HG03520 (cell line): ENCODE data around the gene CGNL1.

Experiments used
- ATAC-seq: cut with Tn5 transposase; IDR thresholded peaks from one replicate; pipeline ENCODE4 v1.9.1; 2021; ENCODE audit warnings: mild to moderate bottlenecking, moderate library complexity; ENCODE audit not compliant: unreplicated experiment

The CGNL1 gene

DNA sequence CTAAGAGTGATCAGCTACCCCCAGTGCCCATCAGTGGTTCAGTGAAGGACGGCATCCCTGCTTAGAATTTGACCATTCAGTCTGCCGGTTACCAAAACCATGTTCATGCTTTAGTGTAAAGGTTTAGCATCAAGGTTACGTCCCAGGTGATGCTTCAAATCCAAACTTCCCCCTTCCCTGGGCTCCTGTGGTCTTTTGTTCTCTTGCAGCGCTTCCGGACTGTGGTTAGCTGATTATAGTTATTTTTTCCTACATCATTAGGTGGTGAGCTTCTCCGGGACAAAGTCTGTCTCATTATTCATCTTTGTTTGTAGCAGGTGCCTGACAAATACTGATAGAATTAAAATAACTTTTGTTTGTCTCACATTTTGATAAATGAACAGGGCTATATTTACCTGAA, 187.1 kb downstream of the CGNL1 start:
- ATAC-seq, result no peak

DNA sequence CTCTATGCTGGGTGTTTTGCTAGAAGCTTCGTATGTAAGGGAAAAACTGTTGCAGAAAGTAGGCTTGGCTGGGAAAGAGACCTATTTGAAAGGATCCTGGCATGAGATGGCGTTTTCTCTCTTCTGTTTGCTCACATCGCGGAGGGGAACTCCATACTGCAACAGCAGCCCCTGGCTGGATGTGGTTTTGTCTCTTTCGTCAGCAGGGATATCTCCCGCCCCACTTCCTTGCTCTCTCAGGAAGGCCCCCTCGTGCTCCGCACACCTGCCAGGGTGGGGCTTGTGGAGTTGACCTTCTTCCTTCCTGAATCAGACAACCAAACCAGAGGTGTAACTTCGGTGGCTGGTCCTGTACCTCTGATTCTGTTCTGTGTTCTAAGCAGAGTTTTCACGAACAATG, 189.0 kb downstream of the CGNL1 start:
- ATAC-seq, result no peak

DNA sequence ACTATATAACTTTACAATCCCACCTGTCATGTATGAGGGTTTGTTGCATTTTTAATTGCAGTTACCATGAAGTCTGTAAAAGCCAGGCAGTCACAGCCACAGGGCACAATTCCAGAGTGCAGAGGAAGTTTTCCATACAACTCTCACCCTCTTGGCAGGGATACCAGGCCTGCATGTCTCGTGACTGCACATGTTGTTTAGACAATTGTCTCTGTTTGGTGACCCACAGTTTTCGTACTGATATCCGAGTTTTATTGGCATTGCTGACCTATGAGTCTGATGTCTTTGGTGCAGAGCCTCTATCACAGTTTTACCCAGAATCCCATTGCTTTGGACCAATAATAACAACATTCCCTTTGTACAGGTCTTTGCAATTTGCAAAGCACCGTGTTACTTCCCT, 190.5 kb downstream of the CGNL1 start:
- no peak for ATAC-seq

DNA sequence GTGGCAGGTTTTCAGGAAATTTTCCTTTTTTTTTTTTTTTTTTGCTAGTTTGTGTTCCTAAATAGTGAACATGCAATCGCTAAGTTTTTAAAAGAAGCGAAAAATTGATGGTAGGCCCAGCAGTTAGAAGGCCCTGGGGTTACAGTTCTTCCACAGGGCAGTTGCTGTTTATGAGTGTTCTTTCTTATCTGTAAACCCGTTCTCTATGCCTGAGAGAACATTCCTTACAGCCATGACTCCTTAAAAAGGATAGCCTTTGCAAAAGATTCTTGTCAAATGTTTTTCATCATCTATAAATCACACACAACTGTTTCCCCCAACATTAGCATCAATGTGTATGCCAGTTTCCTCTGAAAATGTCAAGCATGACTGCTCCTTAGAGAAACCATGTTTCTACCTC, 191.6 kb downstream of the CGNL1 start:
- no peak for ATAC-seq

DNA sequence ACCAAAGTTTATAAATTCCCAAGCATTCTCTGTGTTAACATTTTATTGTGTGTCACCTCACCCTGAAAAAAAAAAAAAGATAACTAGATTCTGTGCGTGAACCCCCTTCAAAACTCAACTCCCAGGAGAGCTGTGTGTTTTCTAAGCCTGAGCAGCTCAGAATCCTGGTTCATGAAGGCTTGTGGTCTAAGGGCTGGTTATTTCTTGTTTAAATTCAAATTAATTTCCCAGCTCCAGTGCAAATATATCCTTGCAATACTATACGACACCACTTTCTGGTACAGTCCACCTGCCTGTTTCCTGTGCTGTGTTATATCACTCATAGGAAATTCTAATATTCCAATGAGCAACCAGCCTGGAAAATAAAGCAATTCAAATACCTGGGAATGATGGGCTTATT, 192.0 kb downstream of the CGNL1 start:
- no peak for ATAC-seq

DNA sequence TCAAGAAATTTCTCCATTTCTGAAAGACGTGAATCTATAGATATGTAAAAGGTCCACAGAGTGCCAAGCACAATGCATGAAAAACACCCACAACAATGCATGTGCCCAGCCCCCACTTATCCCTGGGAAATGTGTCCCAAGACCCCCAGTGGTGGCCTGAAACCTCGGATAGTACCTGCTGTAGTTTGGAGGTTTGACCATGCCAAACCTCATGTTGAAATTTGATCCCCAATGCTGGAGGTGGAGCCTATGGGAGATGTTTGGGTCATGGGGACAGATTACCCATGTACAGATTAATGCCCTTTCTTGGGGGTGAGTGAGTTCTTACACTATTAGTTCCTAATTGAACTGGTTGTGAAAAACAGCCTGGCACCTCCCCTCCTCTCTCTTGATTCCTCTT, 194.0 kb downstream of the CGNL1 start:
- ATAC-seq, result no peak

DNA sequence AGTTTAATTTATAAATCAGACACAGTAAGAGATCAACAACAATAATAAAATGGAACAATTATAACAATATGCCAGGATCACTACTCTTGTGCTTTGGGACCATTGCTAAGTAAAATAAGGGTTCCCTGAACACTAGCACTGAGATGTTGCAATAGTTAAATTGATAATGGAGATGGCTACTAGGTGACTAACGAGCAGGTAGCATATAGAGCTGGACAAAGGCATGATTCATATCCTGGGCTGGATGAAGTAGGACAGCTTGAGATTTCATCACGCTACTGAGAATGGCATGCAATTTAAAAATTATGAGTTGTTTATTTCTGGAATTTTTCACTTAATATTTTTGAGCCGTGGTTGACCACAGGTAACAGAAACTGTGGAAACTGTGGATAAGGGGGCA, 194.7 kb downstream of the CGNL1 start:
- ATAC-seq, result no peak

DNA sequence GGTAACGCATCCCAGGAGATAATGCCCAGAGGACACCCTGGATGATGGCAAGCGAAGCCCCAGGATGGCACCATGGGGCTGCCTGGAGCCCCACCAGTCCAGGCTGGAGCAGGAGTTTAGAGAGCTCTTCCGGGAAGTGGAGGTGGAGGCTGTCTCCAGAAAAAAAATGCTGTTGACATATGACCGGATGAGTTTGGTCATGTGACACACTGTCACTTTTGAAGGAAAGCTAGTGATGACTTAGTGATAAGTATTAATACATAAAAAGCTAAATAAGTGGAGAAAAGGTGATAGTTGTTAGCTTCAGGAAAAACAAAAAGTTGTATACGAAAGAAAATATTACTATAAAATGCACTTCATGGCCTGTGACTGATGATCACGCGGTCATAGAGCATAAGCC, 195.4 kb downstream of the CGNL1 start:
- ATAC-seq, result no peak

DNA sequence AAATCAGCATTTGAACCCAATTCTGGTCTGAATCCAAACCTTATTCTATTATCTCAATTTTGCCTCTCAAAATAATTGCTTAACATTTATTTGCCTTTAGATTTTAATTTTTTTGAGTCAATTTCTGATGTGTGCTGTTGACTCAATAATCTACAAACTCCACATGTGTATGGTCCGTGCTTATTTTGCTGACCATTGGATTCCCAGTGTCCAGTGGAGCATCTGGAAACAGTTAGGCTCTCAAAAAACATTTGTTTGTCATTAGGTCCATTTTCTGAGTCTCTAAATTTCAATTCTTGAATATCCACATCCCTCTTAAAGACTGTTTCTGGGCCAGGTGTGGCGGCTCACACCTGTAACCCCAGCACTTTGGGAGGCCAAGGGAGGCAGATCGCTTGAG, 196.2 kb downstream of the CGNL1 start:
- ATAC-seq, result no peak

DNA sequence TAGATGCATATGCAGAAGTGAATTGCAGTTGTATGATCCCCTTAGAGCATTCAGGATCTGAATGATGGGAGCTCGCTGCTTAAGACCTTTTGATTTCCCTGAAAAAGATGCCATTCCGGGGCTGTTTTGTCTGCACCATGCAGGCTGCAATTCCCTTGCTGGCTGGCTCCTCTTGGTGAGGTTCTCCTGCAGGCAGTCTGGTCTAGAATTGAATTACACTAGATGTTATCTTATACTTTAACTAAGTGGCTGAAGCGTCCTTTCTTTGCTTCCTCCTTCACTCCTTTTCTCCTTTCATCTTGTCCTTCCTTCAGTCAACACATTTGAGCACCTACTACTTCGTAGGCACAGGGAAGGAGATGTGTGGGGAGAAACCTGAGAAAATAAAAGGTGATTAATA, 196.8 kb downstream of the CGNL1 start:
- no peak for ATAC-seq

DNA sequence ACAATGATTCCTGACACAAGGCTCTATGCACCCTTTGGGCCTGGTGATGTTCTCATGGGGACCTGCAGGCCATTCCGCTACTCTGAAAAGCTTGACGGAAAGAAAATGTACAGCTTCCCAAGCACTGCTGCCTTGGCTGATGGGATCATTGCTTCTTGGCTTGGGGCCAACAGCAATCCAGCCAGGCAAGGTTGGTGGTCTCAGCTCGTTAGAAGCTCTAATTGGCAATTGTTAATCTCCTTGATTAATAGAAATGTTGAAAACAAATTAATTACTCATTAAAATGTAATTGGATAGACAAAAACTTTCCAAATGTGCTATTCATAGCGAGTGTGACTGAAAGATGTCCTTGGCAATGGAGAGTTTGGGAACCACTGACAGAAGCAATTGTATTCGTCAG, 199.1 kb downstream of the CGNL1 start:
- no peak for ATAC-seq

DNA sequence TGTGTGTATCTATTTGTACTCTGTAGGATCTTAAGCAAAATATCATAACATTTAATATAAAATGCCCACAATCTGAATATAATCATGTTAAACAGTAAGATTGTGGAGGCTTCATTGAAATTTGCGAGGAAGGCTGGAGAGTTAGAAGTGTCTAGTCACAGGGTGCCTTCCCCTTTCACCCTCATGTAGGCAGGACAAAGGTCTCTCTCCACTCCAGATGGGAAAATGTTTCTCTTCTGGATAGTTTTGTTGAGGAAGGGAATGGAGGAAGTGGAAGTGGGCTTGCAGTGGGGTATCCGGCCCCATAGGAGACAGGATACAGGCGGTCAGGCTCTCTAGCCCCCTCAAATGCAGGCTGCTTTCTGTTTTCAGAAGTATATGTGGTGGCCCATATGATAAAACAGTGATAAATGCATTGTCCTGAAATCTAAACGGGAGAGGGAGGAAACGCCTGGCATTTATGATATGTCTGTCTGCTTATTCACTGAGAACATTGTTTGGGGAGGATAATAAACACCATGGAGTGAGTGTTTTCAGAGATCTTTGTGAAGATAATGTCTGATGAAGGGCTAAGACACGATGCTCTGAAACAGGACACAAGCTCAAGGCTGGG, 202.1 kb downstream of the CGNL1 start:
- ATAC-seq, result no peak

DNA sequence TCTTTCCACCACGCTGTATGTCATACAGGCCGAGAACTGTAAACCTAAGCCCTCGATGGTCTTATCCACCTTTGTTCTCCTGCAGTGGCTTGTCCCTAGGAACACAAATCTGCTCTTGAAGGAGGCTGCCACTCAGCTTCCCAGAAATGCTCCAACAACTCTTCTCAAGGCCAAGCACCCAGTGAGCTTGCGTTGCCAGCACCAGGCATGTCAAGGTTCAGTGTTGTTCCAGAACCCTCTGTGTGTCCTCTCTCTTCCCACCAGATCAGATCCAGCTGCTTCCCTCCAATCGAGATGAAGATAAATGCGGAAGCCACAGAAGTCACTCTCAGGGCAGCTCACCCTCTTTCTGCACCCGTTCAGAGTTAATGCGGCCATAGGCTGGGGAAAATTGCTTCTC, 204.1 kb downstream of the CGNL1 start:
- no peak for ATAC-seq

DNA sequence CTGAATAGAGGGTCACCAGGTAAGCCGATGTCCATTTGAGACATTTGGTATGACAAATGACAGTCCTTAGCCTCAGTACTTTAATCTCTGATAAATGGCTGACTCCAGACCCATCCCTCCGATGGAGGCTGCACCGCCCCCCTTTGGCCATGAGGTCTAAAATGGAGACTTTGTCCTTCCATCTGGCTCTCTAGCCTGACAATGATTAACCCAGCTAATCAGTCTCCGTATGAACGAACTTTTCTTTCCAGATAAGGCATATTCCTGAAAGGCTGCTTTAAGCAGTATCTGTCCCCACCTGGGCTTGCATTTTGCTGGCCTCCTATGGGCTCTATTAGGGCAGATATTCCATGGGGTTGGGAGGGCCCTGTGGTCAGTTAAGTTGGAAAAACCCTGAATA, 204.6 kb downstream of the CGNL1 start:
- no peak for ATAC-seq

DNA sequence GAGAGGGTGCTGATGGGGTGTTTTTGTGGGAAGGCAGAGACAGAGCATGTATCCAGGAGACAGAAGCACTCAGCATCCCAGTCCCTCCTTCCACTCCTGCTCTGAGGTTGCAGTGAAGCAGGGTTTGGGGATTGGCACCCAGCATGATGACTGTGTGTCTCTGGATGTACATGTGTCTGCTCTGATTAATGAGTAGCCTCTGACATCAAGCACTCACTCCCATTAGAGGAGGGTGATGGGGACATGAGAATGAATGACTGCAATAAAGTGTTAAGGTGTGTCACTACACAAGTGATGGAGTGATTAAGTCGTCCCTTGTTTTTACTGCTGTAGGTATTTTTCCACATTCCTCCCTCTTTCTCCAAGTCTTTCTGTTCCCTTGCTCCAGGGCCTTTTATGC, 205.8 kb downstream of the CGNL1 start:
- no peak for ATAC-seq

DNA sequence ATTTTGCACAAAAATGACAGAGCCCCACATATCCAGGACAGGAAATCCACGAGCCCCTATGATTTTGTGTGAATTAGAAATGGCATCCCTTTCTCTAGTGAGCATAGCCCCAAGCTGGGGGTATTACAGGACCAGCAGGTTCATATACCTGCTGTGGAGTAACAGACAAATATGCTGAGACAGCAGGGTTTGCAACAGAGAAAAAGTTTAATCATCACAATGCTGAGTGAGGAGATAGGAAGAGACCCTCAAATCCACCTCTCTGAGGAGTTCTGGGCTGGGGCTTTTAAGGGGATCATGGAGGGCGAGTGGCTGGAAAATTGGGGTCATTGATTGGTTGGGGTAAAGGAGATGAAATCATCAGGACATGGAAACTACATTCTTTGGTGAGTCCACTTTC, 207.0 kb downstream of the CGNL1 start:
- no peak for ATAC-seq

DNA sequence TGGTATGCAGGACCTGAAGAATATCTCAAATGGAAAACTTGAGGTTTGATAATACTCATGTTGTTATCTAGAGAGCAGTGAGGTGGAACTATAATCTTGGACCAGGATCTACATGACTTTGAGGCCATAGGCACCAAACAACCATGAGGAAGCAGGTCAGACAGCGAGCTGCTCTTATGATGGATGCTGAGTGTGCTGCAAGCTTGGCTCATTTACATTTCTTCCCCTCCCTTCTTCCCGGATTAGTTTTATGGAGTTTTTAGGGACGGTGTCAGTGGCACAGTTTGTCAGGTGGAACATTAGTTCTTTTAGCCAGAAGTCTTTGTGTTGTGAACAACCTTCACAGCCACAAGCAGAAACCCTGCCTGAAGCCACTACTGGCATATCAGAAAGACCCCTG, 207.4 kb downstream of the CGNL1 start:
- no peak for ATAC-seq

DNA sequence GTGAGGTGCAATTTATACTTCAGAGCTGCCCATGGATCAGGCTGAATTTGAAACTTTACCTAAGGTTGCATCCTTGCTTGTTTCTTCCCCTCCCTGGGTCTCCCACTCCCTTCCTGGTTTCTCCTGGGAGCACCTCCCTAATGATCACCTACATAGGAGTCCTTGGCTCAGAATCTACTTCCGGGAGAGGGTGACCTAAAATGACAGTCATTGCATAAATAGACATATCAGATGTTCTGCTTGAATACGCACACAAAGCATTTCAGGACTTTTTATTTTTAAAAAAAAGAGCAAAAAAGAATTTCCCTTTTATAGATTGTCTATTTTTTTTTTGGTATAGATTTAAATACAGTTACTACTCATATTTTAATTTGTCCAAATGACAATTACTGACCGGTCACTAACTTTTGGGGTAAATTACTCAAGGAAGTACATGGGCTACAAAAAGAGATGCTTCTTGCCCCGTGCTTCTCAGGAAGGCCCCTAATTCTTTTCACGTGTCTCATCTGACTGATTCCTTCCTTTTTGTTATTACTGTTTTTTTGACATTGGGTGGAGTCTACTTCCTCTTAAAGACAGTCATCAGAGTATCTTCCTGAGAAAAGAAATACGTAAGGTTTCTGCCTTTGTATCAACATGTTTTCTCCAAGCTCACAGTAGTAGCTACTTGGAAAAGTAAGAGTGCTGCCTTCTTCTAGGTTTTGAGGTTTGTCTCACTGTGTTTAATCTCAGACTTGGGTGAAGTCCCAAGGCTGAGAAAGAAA, 210.5 kb downstream of the CGNL1 start:
- ATAC-seq, result no peak

DNA sequence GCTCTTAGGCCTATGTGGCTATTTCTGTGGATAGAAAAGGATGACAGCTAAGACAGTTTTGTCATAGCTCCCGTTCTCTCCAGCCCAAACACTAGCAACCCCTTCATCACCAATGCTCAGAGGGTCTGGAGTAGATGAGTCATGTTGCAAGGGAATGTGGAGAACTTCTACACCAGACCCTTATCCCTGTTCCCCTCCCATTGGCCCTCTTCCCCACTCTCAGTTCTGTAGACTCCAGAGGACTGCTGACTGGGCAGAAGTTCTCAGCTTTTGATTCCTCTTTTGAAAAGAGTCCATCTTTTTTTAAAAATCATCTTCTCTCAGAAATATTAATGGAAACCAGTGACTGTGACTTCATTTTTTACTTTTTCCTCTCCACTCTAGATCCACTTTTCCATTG, 213.0 kb downstream of the CGNL1 start:
- no peak for ATAC-seq

DNA sequence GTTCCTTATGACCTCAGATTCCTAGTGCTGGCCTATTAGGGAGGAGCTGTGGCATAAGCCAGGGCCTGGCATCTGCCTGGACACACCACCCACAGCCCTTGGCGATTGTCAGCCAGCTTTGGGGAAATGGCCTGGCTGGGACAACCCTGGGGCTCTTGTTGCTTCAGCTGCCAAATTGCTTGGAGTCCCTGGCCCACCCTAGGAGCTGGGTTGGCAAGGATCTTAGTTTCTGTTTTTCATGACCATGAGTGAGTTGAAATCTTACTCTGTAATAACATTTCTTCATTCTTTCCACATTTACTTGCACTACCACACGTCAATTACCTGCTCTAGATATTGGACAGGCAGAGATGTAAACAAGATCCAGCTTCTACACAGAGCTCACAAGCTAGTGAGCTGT, 213.4 kb downstream of the CGNL1 start:
- no peak for ATAC-seq

DNA sequence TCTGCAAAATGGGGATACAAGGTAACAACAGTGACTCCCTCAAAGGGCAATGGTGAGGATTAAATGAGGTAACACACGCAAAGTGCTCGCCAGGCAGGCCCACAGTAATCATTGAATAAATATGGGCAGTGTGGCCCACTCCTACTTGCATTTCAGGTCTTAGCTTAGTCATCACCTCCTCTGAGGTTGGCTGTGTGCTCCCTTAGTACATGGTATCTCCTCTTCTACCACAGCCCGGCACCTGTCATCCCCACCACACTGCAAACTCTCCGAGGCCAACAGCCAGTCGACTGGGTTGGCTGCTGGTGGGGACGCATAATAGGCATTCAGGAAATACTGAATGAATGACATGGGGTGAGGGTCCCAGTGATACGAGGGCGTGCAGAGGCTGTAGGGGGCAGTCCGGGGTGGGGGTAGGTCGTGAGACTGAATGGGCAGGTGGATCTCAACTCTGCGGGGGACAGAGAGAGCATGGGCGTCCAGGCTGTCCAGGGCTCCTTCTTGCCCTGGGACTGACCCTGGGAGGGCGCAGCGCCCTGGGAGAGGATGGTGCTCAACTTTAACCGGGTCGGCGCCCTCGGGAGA, 215.0 kb downstream of the CGNL1 start:
- no peak for ATAC-seq

DNA sequence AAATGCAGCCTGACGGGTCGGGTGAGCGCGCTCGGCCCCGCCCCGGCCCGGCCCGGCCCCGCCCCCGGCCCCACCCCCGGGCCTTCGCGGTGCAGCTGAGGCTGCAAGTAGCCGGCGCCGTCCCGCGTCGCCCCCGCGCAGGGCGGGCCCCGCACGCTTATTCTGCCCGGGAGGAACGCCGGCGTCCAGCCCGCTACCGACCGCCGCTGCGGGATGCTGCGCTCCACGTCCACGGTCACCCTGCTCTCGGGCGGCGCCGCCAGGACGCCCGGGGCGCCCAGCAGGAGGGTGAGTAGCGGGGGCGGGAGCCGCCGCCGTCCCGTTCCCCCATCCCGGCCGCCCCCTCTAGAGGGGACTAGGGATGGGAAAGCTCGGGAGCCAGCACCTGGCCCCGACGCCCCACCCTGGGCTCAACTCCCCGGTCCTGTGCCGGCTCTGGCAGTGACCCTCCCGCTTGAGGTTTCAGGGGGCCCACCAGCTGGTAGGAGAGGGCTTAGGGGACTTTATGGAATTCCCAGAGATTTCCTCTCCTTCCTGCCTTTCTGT, 215.6 kb downstream of the CGNL1 start, which contains the start of gene MYZAP:
Gene MYZAP (plus strand): TSS at position 83 of the 546 bp plus-strand sequence. CDS start 131 bp downstream, at position 214.
- no peak for ATAC-seq
